GM12874 (cell line): ENCODE measurements around the gene TLE1.

Experiments used
- CTCF ChIP-seq: IDR thresholded peaks from 2 replicates; pipeline ENCODE4 v1.5.1; 2011; ENCODE audit warnings: low read depth, mild to moderate bottlenecking, control low read depth, low read length, moderate library complexity; ENCODE audit not compliant: insufficient read depth

The TLE1 gene

DNA sequence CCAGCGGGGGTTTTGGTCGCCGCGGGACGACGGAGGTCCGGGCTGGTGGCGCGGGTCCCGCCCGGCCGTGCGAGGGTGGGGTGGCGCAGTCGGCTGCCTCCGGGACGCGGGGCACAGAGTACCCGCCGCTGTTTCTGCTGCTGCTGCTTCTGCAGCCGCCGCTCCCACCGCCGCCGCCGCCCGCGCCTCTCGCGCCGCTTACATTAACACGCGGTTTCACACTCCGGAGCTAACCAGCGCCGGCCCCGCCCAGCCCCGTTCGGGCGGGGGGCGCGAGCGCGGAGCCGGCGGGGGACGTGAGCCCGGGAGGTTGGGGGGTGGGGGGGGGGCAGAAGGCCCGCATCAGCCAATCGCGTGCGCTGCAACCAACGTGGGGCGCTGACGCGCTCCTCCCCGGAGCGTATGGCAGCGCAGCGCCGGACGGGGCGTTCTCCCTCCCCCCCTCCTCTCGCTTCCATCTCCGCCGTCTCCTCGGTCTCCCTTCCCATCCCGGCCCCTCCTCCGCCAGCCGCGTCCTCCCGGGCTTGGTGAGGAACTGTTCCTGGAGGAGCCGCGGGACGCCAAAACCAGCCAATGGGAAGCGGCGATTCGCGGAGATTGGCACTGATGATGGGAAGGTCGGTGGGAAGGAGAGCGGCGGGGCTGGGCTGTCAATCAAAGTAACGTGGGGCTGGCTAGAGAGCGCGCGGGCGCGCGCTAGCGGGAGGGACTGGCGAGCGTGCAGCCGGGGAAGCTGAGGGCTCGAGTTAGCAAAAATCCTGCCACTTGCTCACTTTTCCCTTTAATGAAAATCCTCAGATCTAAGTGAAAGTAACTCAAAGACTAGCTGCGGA, at the start of gene TLE1:
TSS of gene TLE1 (minus strand) at position 205 of the 833 bp plus-strand sequence. CDS start 1,307 bp downstream, outside the sequence.
- TF ChIP-seq CTCF = no peak

DNA sequence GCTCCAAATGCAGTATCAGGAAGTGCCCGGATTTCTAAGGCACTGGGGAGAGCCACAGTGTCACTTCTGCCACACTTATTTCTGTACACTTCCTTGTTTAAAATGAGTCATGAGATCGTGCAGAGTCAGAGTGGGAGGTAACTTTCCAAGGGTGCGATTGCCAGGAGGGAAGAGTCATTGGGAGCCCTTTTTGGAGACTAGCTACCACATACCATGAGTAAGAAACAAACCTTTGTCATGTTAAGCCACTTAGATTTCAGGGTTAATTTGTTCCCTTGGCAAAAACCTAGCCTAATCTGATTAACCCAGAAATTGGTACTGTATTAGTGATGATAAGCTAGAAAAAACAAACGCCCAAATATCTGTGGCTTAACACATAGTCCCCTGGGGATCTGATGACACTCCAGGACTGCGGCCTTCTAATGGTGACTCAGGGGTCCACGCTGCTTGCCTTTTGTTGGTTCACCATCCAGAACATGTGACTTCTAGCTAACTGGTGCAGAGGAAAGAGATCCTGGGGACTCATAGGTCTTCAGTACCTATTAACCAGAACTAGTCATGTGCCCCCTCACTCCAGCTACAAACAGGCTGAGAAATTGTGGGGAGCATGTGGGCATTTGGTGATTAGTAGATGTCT, 48.6 kb upstream of the TLE1 start:
- no peak for TF ChIP-seq CTCF

DNA sequence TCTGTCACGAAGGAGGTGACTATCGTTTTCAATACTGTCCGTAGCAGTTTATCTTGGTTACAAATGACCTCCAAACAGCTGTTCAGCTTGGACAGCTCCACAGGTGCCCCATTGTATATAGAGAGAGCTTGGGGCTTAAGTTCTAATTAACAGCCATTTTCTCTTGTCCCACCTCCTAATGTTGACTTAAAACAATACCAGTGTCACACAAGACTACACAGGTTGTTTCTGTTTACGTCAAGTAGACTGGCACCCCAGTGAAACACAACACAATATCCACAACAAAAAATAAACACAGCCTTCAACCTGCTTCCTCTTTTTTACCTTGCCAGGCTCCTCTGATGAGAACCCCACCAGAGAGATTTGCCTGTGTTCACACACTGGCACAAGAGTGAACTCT, 39.8 kb upstream of the TLE1 start:
- no peak for TF ChIP-seq CTCF

GRCh38 chr9:81724242-81724889, 35.0 kb upstream of the TLE1 start:
- TF ChIP-seq CTCF = no peak

GRCh38 chr9:81722277-81722676, 32.9 kb upstream of the TLE1 start:
- TF ChIP-seq CTCF = no peak

DNA sequence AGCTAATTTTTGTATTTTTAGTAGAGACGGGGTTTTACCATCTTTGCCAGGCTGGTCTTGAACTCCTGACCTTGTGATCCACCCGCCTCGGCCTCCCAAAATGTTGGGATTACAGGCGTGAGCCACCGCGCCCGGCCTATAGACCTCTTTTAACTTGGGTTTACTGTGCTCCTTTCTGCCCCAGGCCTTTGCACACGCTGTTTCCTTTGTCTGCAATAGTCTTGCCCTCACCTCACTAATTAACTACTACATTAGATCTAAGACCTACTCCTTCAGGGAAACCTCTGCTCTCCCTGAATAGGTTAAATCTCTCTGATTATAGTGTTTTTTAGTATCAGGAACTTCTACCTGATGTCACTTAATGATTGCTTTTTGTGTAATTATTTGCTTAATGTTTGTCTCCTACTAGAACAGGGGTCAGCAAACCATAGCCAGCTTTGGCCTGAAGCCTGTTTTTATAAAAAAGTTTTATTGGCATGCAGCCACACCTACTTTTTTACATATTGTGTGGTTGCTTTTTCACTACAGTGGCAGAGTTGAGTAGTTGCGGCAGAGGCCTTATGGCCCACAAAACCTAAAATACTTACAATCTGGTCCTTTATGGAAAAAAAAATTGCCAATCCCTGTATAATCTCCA, 31.2 kb upstream of the TLE1 start:
- no peak for TF ChIP-seq CTCF

GRCh38 chr9:81719972-81720371, 30.6 kb upstream of the TLE1 start:
- no peak for TF ChIP-seq CTCF
